Mesendoderm (in vitro differentiated cells): ENCODE data around the gene ZFYVE21.

ENCODE experiments used
- DNase-seq: peaks from one replicate; pipeline ENCODE4 v3.0.0; 2013
- H2AK5ac ChIP-seq: 2 replicates; pipeline ENCODE4 v1.6.1; 2013; ENCODE audit warnings: low read length, inconsistent platforms
- H2BK120ac ChIP-seq: 2 replicates; pipeline ENCODE4 v1.6.1; 2013; ENCODE audit warnings: low read depth, mild to moderate bottlenecking, low read length, moderate library complexity, mixed read lengths
- H2BK15ac ChIP-seq: replicated peaks from 2 replicates; pipeline ENCODE4 v1.6.1; 2013; ENCODE audit warnings: low read depth, mild to moderate bottlenecking, moderate library complexity
- H2BK5ac ChIP-seq: 2 replicates; pipeline ENCODE4 v1.6.1; 2013; ENCODE audit warnings: low read length, inconsistent platforms
- H3K18ac ChIP-seq: 2 replicates; pipeline ENCODE4 v1.6.1; 2013; ENCODE audit warnings: mild to moderate bottlenecking, low read length, mixed read lengths
- H3K23ac ChIP-seq: one replicate; pipeline ENCODE4 v1.6.1; 2013; ENCODE audit warnings: low read length
- H3K27ac ChIP-seq: 2 replicates; pipeline ENCODE4 v1.5.1; 2013; ENCODE audit warnings: low read depth, mild to moderate bottlenecking, inconsistent platforms, low read length, moderate library complexity
- H3K27me3 ChIP-seq: 2 replicates; pipeline ENCODE4 v1.6.1; 2013; ENCODE audit warnings: low read length, control low read depth, mild to moderate bottlenecking, inconsistent platforms; ENCODE audit not compliant: insufficient read depth, poor library complexity
- H3K36me3 ChIP-seq: 2 replicates; pipeline ENCODE4 v1.6.1; 2013; ENCODE audit warnings: low read length, inconsistent platforms; ENCODE audit not compliant: control insufficient read depth, insufficient read depth
- H3K4ac ChIP-seq: one replicate; pipeline ENCODE4 v1.6.1; 2013; ENCODE audit warnings: low read depth, mild to moderate bottlenecking, low read length, moderate library complexity
- H3K4me1 ChIP-seq: 2 replicates; pipeline ENCODE4 v1.6.1; 2013; ENCODE audit warnings: low read depth, low read length, inconsistent platforms; ENCODE audit not compliant: control insufficient read depth
- H3K4me2 ChIP-seq: 2 replicates; pipeline ENCODE4 v1.6.1; 2013; ENCODE audit warnings: low read length
- H3K4me3 ChIP-seq: 2 replicates; pipeline ENCODE4 v1.5.1; 2013; ENCODE audit warnings: mild to moderate bottlenecking, low read length
- H3K56ac ChIP-seq: one replicate; pipeline ENCODE4 v1.6.1; 2013; ENCODE audit warnings: low read length
- H3K79me1 ChIP-seq: 2 replicates; pipeline ENCODE4 v1.6.1; 2013; ENCODE audit warnings: low read length, inconsistent platforms
- H3K79me2 ChIP-seq: 2 replicates; pipeline ENCODE4 v1.6.1; 2013; ENCODE audit warnings: mild to moderate bottlenecking, low read length; ENCODE audit not compliant: control insufficient read depth, insufficient read depth
- H3K9ac ChIP-seq: 2 replicates; pipeline ENCODE4 v1.6.1; 2013; ENCODE audit warnings: low read length, inconsistent platforms
- H4K5ac ChIP-seq: one replicate; pipeline ENCODE4 v1.6.1; 2013; ENCODE audit warnings: low read length
- H4K8ac ChIP-seq: one replicate; pipeline ENCODE4 v1.6.1; 2013; ENCODE audit warnings: low read depth, mild to moderate bottlenecking, control low read depth, low read length, moderate library complexity
- WGBS: extraction: QIAGEN DNeasy Blood & Tissue Kit; methylation state at CpG from one replicate; pipeline ENCODE4 v1.1.7; 2013; ENCODE audit warnings: low lambda C conversion rate, missing lambda C conversion rate; ENCODE audit not compliant: insufficient coverage; ENCODE audit errors: extremely low coverage; 5-methylcytosine and 5-hydroxymethylcytosine counted together

The ZFYVE21 gene

GRCh38 chr14:103699901-103700752 lies 15.5 kb upstream of the ZFYVE21 start:
- Histone ChIP-seq H3K18ac (no peak overlapping the region), H3K23ac (no peak overlapping the region), H2BK15ac (no peak overlapping the region), H3K9ac (no peak overlapping the region), H2BK120ac (no peak overlapping the region), H3K79me1 (no peaks in the 10 kb centered on the region), H3K4me1 (no peaks in the 10 kb centered on the region), H3K27ac (no peak overlapping the region), H2BK5ac (no peak overlapping the region), H3K4ac (no peak overlapping the region), H3K79me2 (no peaks in the 10 kb centered on the region), H2AK5ac (no peak overlapping the region), H3K56ac (no peak overlapping the region), H3K4me2 (no peak overlapping the region), H3K36me3 (peaks cover 7% of the 10 kb centered on the region), H4K8ac (no peak overlapping the region), H3K27me3 (no peaks in the 10 kb centered on the region), H4K5ac (no peak overlapping the region), H3K4me3 (no peak overlapping the region)
- DNase-seq: no peak
- no CpG with 5 or more reads among the region's 25 CpGs for WGBS

GRCh38 chr14:103700753-103701490 lies 14.7 kb upstream of the ZFYVE21 start:
- no peak for DNase-seq
- H3K56ac ChIP-seq: no peak overlapping the region
- no peak overlapping the region for H4K8ac ChIP-seq
- H2BK120ac ChIP-seq: no peak overlapping the region
- H3K36me3 ChIP-seq: peaks cover 7% of the 10 kb centered on the region
- no peaks in the 10 kb centered on the region for H3K79me1 ChIP-seq
- WGBS: no CpG with 5 or more reads among the region's 21 CpGs
- no peak overlapping the region for H3K4ac ChIP-seq
- no peak overlapping the region for H4K5ac ChIP-seq
- H3K79me2 ChIP-seq: no peaks in the 10 kb centered on the region
- no peak overlapping the region for H2BK5ac ChIP-seq
- H3K9ac ChIP-seq: no peak overlapping the region
- H3K27me3 ChIP-seq: no peaks in the 10 kb centered on the region
- no peak overlapping the region for H3K23ac ChIP-seq
- H3K27ac ChIP-seq: no peak overlapping the region
- no peak overlapping the region for H2BK15ac ChIP-seq
- no peak overlapping the region for H3K18ac ChIP-seq
- H2AK5ac ChIP-seq: no peak overlapping the region
- H3K4me3 ChIP-seq: no peak overlapping the region
- H3K4me1 ChIP-seq: no peaks in the 10 kb centered on the region
- H3K4me2 ChIP-seq: no peak overlapping the region

- Histone ChIP-seq H3K79me1 (no peaks in the 10 kb centered on the region), H2AK5ac (no peak overlapping the region), H2BK120ac (no peak overlapping the region), H2BK5ac (no peak overlapping the region), H3K36me3 (peaks cover 7% of the 10 kb centered on the region), H3K27me3 (no peaks in the 10 kb centered on the region), H3K56ac (no peak overlapping the region), H3K4me1 (no peaks in the 10 kb centered on the region), H3K18ac (no peak overlapping the region), H3K23ac (no peak overlapping the region), H4K8ac (no peak overlapping the region), H3K4me2 (no peak overlapping the region), H3K9ac (no peak overlapping the region), H4K5ac (no peak overlapping the region), H3K79me2 (no peaks in the 10 kb centered on the region), H2BK15ac (no peak overlapping the region), H3K27ac (no peak overlapping the region), H3K4me3 (no peak overlapping the region), H3K4ac (no peak overlapping the region)
- no CpG with 5 or more reads among the region's 5 CpGs for WGBS
- DNase-seq: no peak
Observed at GRCh38 chr14:103702095-103702494, 13.5 kb upstream of the ZFYVE21 start.

- no CpG with 5 or more reads among the region's 29 CpGs for WGBS
- H3K36me3 ChIP-seq: peaks cover 7% of the 10 kb centered on the region
Observed at GRCh38 chr14:103702497-103703432, 12.8 kb upstream of the ZFYVE21 start.

GRCh38 chr14:103703433-103704385 lies 11.9 kb upstream of the ZFYVE21 start:
- H3K27ac ChIP-seq: no peak overlapping the region
- H3K4me3 ChIP-seq: no peak overlapping the region
- no peak overlapping the region for H2AK5ac ChIP-seq
- H4K5ac ChIP-seq: no peak overlapping the region
- H3K56ac ChIP-seq: no peak overlapping the region
- H2BK5ac ChIP-seq: no peak overlapping the region
- H3K18ac ChIP-seq: no peak overlapping the region
- no peak overlapping the region for H4K8ac ChIP-seq
- DNase-seq: no peak
- peaks cover 11% of the 10 kb centered on the region for H3K36me3 ChIP-seq
- no CpG with 5 or more reads among the region's 24 CpGs for WGBS
- no peaks in the 10 kb centered on the region for H3K79me2 ChIP-seq
- H3K4me2 ChIP-seq: no peak overlapping the region
- H2BK120ac ChIP-seq: no peak overlapping the region
- no peak overlapping the region for H2BK15ac ChIP-seq
- no peak overlapping the region for H3K9ac ChIP-seq
- H3K23ac ChIP-seq: no peak overlapping the region
- no peaks in the 10 kb centered on the region for H3K27me3 ChIP-seq
- H3K79me1 ChIP-seq: no peaks in the 10 kb centered on the region
- no peak overlapping the region for H3K4ac ChIP-seq
- H3K4me1 ChIP-seq: no peaks in the 10 kb centered on the region

More at GRCh38 chr14:103702497-103703432, 12.8 kb upstream of the ZFYVE21 start:
- no peaks in the 10 kb centered on the region for H3K79me2 ChIP-seq
- no peak overlapping the region for H3K18ac ChIP-seq
- H3K23ac ChIP-seq: no peak overlapping the region
- H3K27ac ChIP-seq: no peak overlapping the region
- no peak overlapping the region for H3K4ac ChIP-seq
- no peak overlapping the region for H2BK120ac ChIP-seq
- no peak overlapping the region for H3K4me3 ChIP-seq
- no peak overlapping the region for H2BK5ac ChIP-seq
- no peaks in the 10 kb centered on the region for H3K79me1 ChIP-seq
- no peak overlapping the region for H4K8ac ChIP-seq
- H4K5ac ChIP-seq: no peak overlapping the region
- no peak overlapping the region for H3K4me2 ChIP-seq
- no peaks in the 10 kb centered on the region for H3K27me3 ChIP-seq
- H3K4me1 ChIP-seq: no peaks in the 10 kb centered on the region
- H3K56ac ChIP-seq: no peak overlapping the region
- no peak overlapping the region for H2AK5ac ChIP-seq
- H3K9ac ChIP-seq: no peak overlapping the region
- no peak for DNase-seq
- H2BK15ac ChIP-seq: no peak overlapping the region
